Activated CD4-positive, alpha-beta T cell treated with anti-CD3 and anti-CD28 coated beads, Interleukin-2, amount 10 ng/mL, durations not matched to agents 24 days and 14 days (primary cell): ENCODE results near the gene AGBL1. TPM values are rescaled to one million over a fixed set of nuclear protein-coding genes. Genes with fewer than 3 reads are reported as not detected.
"Not testable (repeated sequence)": the region's sequence is repeated elsewhere in the genome, so short reads cannot be mapped to it uniquely, and the experiment has no call there.

Source experiments
- DNase-seq: peaks from one replicate; pipeline ENCODE4 v3.0.0; 2022
- H3K27ac Mint-ChIP-seq: one replicate; pipeline ENCODE4 v1.8.0; 2022; ENCODE audit warnings: mild to moderate bottlenecking, mixed read lengths
- H3K27me3 Mint-ChIP-seq: one replicate; pipeline ENCODE4 v1.8.0; 2022; ENCODE audit warnings: mixed read lengths
- H3K36me3 Mint-ChIP-seq: one replicate; pipeline ENCODE4 v1.8.0; 2022; ENCODE audit warnings: low read depth, mild to moderate bottlenecking, mixed read lengths
- H3K4me1 Mint-ChIP-seq: one replicate; pipeline ENCODE4 v1.8.0; 2021; ENCODE audit warnings: mixed read lengths
- H3K4me3 Mint-ChIP-seq: one replicate; pipeline ENCODE4 v1.8.0; 2022; ENCODE audit warnings: mild to moderate bottlenecking, moderate library complexity, mixed read lengths
- H3K9me3 Mint-ChIP-seq: one replicate; pipeline ENCODE4 v1.8.0; 2021; ENCODE audit warnings: mixed read lengths
- intact Hi-C: fragments of 100-400 bp; cut with micrococcal nuclease; formaldehyde crosslinking; loops from one replicate; pipeline ENCODE4 v1.15.1; 2023
- total RNA-seq: library from RNA; stranded (reverse); gene quantifications from 2 replicates; pipeline ENCODE4 v1.2.3, GENCODE V29; 2022

The AGBL1 gene
- total RNA-seq, 1 donor from 2014 or later = not detected

DNA sequence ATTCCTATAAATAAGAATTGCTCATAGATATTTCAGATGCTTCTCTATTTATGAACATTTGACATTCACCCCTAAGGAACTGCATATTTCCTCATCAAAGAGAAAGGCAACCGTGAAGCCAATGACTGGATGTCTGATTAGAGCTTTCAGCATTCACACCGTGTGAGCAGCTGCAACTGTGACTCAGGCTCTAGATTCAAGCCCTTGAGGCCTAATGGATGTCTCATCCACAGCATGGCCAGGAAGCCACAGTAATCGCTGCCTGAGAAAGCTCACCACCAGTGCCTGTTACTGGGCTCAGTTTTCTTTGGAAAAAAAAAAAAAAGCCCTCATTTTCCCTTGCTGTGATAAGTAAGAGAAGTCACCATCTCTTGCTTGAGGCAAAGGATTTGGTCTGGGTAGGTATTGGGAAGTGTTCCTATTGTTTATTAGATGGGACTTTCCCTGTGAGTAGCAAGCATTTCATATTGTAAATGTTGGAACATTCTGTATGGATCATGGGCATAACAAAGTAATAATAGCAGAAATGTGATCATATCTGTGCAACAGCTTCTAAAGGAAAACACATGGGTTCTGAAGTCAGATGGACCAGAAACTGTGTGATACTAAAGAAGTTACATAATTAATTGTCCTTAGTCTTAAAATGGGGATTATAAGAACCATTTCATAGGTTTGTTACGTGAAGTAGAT is 783.7 kb downstream of the AGBL1 start:
- Mint-ChIP-seq H3K4me1 (no peaks in the 10 kb centered on the region), H3K27ac (no peak overlapping the region), H3K36me3 (no peaks in the 10 kb centered on the region), H3K9me3 (no peaks in the 10 kb centered on the region), H3K27me3 (no peaks in the 10 kb centered on the region), H3K4me3 (no peak overlapping the region)
- intact Hi-C loops = no loop called here
- DNase-seq = no peak

DNA sequence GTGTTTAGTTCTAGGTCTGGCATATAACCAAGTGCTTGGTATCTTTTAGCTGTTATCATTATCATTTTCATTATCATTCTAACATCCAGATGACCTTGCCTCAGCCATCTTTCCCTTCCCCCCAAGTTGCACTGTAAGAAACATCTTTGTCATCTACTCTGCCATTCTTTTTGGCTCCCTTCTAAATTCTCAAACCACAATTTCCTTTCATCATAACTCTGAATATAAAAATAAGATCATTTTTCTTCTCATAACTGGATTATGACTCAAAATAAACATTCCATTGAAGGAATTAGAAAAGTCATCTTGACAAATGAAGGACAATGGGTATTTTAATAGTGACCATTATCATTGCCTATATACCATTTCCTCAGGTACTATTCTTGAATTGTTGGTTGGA is 786.2 kb downstream of the AGBL1 start:
- intact Hi-C loops = no loop called here
- Mint-ChIP-seq H3K4me3 (no peak overlapping the region), H3K27ac (no peak overlapping the region), H3K4me1 (no peaks in the 10 kb centered on the region), H3K36me3 (no peaks in the 10 kb centered on the region), H3K9me3 (no peaks in the 10 kb centered on the region), H3K27me3 (no peaks in the 10 kb centered on the region)
- no peak for DNase-seq

DNA sequence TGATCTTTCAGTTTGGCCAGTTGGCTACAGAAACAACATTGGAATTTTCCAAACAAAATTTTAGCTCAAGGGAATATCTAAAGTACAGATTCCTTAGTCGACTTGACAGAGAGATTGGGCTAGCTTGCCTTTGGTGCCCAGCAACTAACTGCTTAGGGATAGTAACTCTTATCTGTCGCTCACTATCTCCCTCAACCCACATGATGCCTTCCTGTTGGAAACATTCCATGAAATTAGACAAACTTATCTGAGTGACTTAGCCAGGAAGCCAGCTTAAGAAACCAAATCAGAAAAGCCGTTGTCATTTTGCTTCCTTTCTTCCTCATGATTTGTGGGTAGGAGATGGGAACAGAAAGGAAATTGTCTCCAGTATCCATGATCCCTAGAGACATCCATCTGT is 791.2 kb downstream of the AGBL1 start:
- Mint-ChIP-seq H3K27me3 (no peaks in the 10 kb centered on the region), H3K9me3 (no peaks in the 10 kb centered on the region), H3K4me3 (no peak overlapping the region), H3K36me3 (no peaks in the 10 kb centered on the region), H3K27ac (no peak overlapping the region), H3K4me1 (no peaks in the 10 kb centered on the region)
- no peak for DNase-seq
- intact Hi-C loops = no loop called here

DNA sequence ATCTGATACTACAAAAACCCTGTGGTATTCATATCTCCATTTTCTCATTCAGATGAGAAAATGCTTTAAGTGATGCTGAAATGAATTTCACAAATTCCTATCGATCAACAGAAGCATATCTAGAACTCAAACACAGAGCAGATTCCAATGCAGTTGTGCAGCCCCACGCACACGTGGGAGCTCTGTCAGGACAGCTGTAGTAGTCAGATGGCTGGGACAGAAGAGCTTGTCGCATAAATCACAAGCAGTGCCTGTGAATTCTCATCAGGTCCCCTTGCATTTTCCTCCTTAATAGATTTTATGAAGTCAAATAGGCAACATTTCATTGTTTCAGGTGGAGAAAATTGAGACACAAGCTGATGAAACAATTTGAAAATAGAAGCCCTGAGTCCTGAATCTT is 792.3 kb downstream of the AGBL1 start:
- no peaks in the 10 kb centered on the region for H3K4me1 Mint-ChIP-seq
- no peaks in the 10 kb centered on the region for H3K9me3 Mint-ChIP-seq
- H3K27ac Mint-ChIP-seq = no peak overlapping the region
- no peak for DNase-seq
- H3K27me3 Mint-ChIP-seq = no peaks in the 10 kb centered on the region
- intact Hi-C loops = no loop called here
- H3K4me3 Mint-ChIP-seq = no peak overlapping the region
- H3K36me3 Mint-ChIP-seq = no peaks in the 10 kb centered on the region

DNA sequence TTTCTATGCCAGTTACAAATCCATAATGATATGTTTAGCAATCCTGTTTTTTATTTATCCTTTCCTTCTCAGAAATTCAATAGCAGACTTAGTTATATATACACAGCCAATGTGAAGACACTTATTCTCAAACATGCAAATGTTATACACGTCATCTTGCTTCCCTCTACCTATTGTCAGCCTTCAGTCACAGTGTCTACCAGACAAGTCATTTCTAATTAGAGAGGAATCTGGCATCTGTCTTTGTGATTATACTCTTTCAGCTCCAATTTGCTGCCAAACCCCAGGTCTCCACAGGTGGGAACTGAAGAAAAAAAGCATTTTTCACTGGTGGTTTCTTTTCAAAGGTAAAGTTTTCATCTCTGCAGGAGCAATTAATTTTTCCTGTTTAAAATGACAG is 793.1 kb downstream of the AGBL1 start:
- H3K27me3 Mint-ChIP-seq = no peaks in the 10 kb centered on the region
- DNase-seq = no peak
- H3K36me3 Mint-ChIP-seq = no peaks in the 10 kb centered on the region
- H3K4me1 Mint-ChIP-seq = no peaks in the 10 kb centered on the region
- intact Hi-C loops = no loop called here
- H3K27ac Mint-ChIP-seq = no peak overlapping the region
- H3K9me3 Mint-ChIP-seq = no peaks in the 10 kb centered on the region
- no peak overlapping the region for H3K4me3 Mint-ChIP-seq

DNA sequence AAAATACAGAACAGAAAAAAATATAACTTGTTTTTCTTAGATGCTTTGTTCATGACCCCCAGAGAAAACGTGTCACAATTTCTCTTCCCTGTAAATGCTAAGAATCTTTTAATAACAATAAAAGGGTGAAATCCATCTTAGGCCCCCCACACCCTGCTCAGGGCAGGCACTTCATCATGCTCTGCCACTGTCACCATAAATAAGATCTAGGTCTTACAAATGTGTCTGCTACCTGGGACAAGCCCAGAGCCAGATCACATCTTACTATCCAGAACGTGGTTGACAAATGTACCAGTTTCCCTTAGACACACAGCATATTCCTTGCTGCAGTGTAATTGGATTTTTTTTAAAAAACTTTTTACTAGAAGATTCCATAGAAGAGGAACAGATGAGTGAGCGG is 795.4 kb downstream of the AGBL1 start:
- intact Hi-C loops = no loop called here
- no peak for DNase-seq
- no peak overlapping the region for H3K27ac Mint-ChIP-seq
- H3K27me3 Mint-ChIP-seq = no peaks in the 10 kb centered on the region
- no peaks in the 10 kb centered on the region for H3K36me3 Mint-ChIP-seq
- no peaks in the 10 kb centered on the region for H3K9me3 Mint-ChIP-seq
- H3K4me1 Mint-ChIP-seq = no peaks in the 10 kb centered on the region
- H3K4me3 Mint-ChIP-seq = no peak overlapping the region

DNA sequence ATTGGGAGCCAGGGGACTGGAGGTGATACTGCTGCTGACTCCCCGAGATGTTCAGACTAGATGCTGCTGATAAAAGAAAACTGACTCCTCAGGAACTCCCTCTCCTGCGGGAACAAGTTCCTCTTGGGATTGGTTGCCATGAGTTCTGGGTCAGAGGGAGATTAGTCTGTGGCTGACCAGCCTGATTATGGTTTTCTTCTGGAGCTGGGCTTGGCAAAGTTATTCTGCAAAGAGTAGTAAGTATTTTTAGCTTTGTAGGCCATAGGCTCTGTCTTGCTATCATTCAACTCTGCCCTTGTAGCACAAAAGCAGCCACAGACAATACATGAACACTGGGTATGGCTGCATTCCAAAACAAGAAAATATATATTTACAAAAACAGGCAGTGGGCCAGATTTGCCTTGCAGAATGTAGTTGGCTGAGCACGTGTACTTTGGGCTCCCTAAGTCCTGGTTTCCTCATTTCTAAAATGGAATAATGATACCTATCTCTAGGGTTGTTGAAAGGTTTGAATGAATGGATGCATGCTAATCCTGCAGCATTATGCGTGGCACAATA is 796.8 kb downstream of the AGBL1 start:
- no peak overlapping the region for H3K27ac Mint-ChIP-seq
- H3K27me3 Mint-ChIP-seq = no peaks in the 10 kb centered on the region
- no peaks in the 10 kb centered on the region for H3K4me1 Mint-ChIP-seq
- no peak overlapping the region for H3K4me3 Mint-ChIP-seq
- intact Hi-C loops = no loop called here
- H3K36me3 Mint-ChIP-seq = no peaks in the 10 kb centered on the region
- DNase-seq = no peak
- H3K9me3 Mint-ChIP-seq = no peaks in the 10 kb centered on the region

DNA sequence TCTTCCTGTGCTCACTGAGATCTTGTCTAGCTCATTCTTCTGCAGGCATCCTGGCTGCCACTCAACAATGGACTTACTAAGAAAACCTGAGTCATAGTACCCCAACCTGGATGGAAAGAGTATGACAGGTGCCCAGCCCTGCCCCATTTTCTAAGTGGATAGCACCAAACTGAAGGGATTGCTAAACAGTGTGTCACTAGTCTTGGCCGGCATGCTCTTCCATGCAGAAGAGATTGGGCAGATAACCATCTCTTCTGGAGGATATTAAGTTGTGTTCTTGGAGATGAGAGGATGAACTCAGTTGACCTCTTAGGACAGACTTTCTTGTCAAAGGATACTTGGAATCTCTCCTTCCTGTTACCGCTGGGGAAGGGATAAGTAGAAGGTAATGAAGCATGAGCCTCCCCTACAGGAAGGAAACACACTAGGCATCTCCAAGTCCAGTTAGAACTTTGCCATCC is 797.5 kb downstream of the AGBL1 start:
- no peak overlapping the region for H3K27ac Mint-ChIP-seq
- DNase-seq = no peak
- no peaks in the 10 kb centered on the region for H3K9me3 Mint-ChIP-seq
- H3K27me3 Mint-ChIP-seq = no peaks in the 10 kb centered on the region
- H3K36me3 Mint-ChIP-seq = no peaks in the 10 kb centered on the region
- H3K4me1 Mint-ChIP-seq = no peaks in the 10 kb centered on the region
- intact Hi-C loops = no loop called here
- H3K4me3 Mint-ChIP-seq = no peak overlapping the region

DNA sequence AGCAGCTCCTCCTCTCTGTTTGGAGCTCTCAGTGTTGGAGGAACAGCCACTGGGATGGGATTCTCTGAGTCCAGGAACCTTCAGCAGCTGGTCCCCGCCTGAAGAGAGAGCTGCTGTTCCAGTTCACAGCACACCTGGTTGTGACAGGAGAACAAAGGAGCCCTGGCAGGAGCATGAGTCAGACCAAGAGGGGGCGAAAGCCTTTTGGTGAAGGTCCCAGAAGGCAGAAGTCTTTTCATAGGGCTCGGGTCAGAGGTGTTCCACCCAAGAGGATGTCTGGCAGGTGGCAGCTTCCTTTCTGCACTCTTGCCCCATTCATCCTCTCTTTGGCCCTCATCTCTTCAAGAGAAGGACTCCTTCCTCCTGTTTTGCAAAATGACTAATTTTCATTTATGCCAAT is 799.2 kb downstream of the AGBL1 start:
- H3K4me1 Mint-ChIP-seq, intact Hi-C loops, H3K4me3 Mint-ChIP-seq, H3K27me3 Mint-ChIP-seq, H3K36me3 Mint-ChIP-seq, H3K27ac Mint-ChIP-seq, H3K9me3 Mint-ChIP-seq, DNase-seq: not testable (repeated sequence)

DNA sequence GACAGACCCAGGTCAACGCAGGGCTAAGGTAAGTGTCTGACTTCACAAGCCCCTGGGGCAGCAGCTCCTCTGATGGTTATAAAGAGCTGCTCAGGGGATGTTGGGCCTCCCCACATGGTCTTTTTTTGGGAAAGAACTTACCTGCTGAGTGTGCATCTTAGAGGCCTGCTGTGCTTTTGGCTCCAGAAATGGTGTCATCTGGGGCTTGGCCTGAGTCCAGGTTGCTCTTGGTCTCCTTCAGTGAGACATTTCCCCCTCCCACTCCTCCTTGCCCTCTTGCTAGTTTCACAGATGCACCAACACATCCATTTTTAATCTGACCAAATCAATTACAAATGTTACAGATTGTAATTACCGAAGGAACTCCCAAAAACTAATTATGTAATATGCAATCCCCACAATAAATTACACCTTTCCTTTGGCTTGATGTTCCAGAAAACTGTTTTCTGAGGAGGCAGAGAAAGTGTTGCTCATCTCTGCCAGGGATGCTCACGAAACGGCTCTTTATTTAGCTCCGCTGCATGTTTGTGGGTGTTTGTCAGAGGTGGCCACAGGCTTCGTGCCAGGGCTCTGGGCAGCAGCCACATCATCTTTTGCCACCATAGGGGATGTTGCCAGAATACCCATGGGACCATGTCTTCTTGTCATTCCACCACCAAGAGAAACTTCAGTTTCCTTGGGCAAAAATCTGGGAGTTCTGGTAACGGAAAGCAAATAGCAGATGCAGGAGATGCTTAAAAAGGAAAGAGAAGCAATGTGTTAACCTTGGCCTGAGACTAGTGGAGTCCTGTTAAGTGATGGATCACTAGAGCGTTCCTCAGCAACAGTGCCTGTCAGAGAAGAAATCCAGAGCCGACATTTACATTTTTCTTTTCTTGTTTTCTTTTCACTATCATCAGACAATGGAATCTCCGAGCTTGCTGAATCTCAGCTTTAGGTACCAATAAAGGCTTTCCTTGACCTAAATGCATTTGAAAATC is 799.9 kb downstream of the AGBL1 start:
- H3K9me3 Mint-ChIP-seq = no peaks in the 10 kb centered on the region
- no peaks in the 10 kb centered on the region for H3K4me1 Mint-ChIP-seq
- no peaks in the 10 kb centered on the region for H3K27me3 Mint-ChIP-seq
- no peak for DNase-seq
- no peak overlapping the region for H3K27ac Mint-ChIP-seq
- no peak overlapping the region for H3K4me3 Mint-ChIP-seq
- no peaks in the 10 kb centered on the region for H3K36me3 Mint-ChIP-seq
- intact Hi-C loops = no loop called here

DNA sequence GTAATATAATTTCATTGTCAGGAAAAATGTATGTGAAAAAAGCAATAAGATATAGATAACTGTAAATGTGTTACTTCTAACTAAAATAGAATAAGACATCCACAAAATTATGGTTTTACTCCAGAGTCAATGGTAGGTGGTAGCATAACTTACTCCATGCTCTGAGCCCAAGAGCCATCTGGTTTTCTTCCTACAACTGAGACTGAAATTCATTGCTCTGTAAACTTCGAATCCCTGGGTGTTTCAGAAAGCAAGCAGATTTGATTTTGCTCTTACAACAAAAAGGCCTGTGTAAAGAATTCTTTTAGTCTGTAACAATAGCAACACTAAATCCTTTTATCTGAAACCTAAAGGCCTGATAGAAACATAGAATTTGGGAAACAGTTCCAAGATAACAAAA is 805.9 kb downstream of the AGBL1 start:
- intact Hi-C loops = no loop called here
- H3K4me1 Mint-ChIP-seq = no peaks in the 10 kb centered on the region
- H3K27ac Mint-ChIP-seq = no peak overlapping the region
- no peaks in the 10 kb centered on the region for H3K9me3 Mint-ChIP-seq
- H3K27me3 Mint-ChIP-seq = no peaks in the 10 kb centered on the region
- H3K36me3 Mint-ChIP-seq = no peaks in the 10 kb centered on the region
- H3K4me3 Mint-ChIP-seq = no peak overlapping the region
- DNase-seq = no peak

DNA sequence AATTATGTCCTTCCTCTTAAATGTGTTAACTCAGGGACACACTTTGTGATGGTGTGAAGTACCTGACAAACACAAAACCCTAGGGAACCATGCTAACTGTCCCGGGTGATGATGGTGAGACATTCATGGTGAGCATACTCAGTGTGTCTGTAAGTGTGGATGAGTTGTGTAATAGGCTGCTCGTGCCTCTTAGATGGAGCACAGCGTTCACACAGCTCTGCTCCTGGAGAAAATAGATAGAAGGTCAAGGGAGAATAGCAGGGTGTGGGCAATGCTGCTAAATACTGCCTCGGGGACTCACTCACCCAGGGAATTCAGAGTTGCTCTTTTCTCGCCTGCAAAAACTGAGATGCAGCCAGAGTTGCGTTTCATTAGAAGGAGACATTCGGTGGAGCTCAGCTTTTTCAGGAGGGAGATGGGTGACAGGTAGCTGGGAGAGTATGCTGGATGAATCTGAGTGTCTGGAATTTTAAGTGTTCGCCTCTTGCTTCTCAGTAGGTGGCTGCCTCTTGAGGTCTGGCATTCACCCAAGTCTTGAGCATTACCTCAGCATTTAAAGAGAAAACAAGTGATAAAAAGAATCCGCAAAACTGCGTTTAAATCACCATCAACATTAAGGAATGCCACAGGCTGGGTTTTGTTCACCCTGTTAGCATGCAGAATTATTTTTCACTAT is 813.2 kb downstream of the AGBL1 start:
- no peak for DNase-seq
- no peaks in the 10 kb centered on the region for H3K27me3 Mint-ChIP-seq

DNA sequence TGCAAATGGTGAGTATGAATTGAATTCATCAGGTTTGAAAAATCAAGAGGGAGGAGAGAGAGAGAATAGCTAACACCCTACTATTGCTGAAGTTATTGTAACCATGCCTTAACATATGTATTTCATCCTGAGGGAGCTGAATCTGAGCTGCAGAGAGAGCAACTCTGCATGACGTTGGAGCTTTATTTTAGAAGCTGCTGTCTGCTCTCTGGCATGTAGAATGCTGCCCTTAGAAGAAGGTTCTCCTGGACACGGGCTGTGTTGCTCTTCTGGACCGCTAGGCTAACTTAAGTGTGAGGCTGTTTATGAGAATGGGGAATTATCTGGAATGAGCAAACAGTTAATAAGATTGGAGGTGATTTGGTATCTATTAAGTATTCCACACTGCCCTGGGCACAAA is 814.6 kb downstream of the AGBL1 start:
- no peaks in the 10 kb centered on the region for H3K9me3 Mint-ChIP-seq
- no peaks in the 10 kb centered on the region for H3K4me1 Mint-ChIP-seq
- intact Hi-C loops = no loop called here
- H3K36me3 Mint-ChIP-seq = no peaks in the 10 kb centered on the region
- DNase-seq = no peak
- no peak overlapping the region for H3K4me3 Mint-ChIP-seq
- no peaks in the 10 kb centered on the region for H3K27me3 Mint-ChIP-seq
- no peak overlapping the region for H3K27ac Mint-ChIP-seq

More for the DNA sequence above, 813.2 kb downstream of the AGBL1 start:
- no peak overlapping the region for H3K4me3 Mint-ChIP-seq
- H3K36me3 Mint-ChIP-seq = no peaks in the 10 kb centered on the region
- no peak overlapping the region for H3K27ac Mint-ChIP-seq
- intact Hi-C loops = no loop called here
- no peaks in the 10 kb centered on the region for H3K4me1 Mint-ChIP-seq
- no peaks in the 10 kb centered on the region for H3K9me3 Mint-ChIP-seq
